Heart right ventricle (tissue), 16 donors: ENCODE results near the gene AKAP9. TPM values are rescaled to one million over a fixed set of nuclear protein-coding genes. Genes with fewer than 3 reads are reported as not detected.

ENCODE experiments used
- ATAC-seq, 8 donors: fragments of 200-7000 bp; cut with Tn5 transposase; one replicate each; pipeline ENCODE4 v1.9.1; 2020; ENCODE audit warnings: mild to moderate bottlenecking in 8 of 8, moderate library complexity in 8 of 8, moderate number of reproducible peaks in 1 of 8
- DNase-seq, 2 donors: peaks; one replicate each; pipeline ENCODE4 v3.0.0-alpha.2; 2020
- H3K27ac ChIP-seq, 10 donors: fragments of 200-600 bp; sonication (generic) in 2 of 10; one replicate each; pipeline versions ENCODE4 v1.5.0 to v1.8.0; 2020 to 2022; ENCODE audit warnings: mild to moderate bottlenecking in 3 of 10
- H3K27me3 ChIP-seq, 7 donors: fragments of 200-600 bp; one replicate each; pipeline ENCODE4 v1.8.0; 2021 to 2022; ENCODE audit warnings: mild to moderate bottlenecking in 2 of 7
- H3K36me3 ChIP-seq, 9 donors: fragments of 200-600 bp; sonication (generic) in 1 of 9; one replicate each; pipeline versions ENCODE4 v1.5.0 to v1.8.0; 2020 to 2022; ENCODE audit warnings: mild to moderate bottlenecking in 2 of 9
- H3K4me1 ChIP-seq, 9 donors: fragments of 200-600 bp; sonication (generic) in 1 of 9; one replicate each; pipeline versions ENCODE4 v1.5.0 to v1.8.0; 2020 to 2022; ENCODE audit warnings: mild to moderate bottlenecking in 4 of 9
- H3K4me3 ChIP-seq, 10 donors: fragments of 200-600 bp; sonication (generic) in 2 of 10; one replicate each; pipeline versions ENCODE4 v1.5.0 to v1.8.0; 2020 to 2022; ENCODE audit warnings: mild to moderate bottlenecking in 7 of 10, moderate library complexity in 2 of 10
- H3K9me3 ChIP-seq, 11 donors: fragments of 200-600 bp in 10 of 11; sonication (generic) in 2 of 11; one replicate each; pipeline versions ENCODE4 v1.5.0 to v1.8.0; 2013 to 2022; ENCODE audit warnings: mild to moderate bottlenecking in 2 of 11, control low read depth in 1 of 11, moderate library complexity in 1 of 11
- WGBS, 2 donors: extraction: QIAGEN DNeasy Blood & Tissue Kit; methylation state at CpG; one replicate each; pipeline ENCODE4 v1.1.7; 2013; ENCODE audit warnings: inconsistent platforms in 1 of 2; 5-methylcytosine and 5-hydroxymethylcytosine counted together
- intact Hi-C, 10 donors: fragments of 100-400 bp; cut with DNase I; formaldehyde crosslinking; loops; one replicate each; pipeline versions ENCODE4 v1.11.1 to v1.14.2; 2022
- polyA plus RNA-seq, 2 donors: library from polyadenylated mRNA; stranded (reverse); fragments of 200-250 nt; gene quantifications; one replicate each; pipeline ENCODE4 v1.2.3, GENCODE V29; 2013
- total RNA-seq, 10 donors: library from RNA; stranded (reverse); fragmentation: NEBNext Ultra II Directional in 3 of 10; extraction: Animal tissue kit (Norgen Biotek cat#: 25700) in 3 of 10; gene quantifications; one replicate each; pipeline versions ENCODE4 v1.2.1 to v1.2.4, GENCODE V29; 2021 to 2023
- TF ChIP-seq, protein P1 (sequence below), 9 donors: fragments of 200-600 bp; sonication (generic) in 2 of 9; IDR thresholded peaks; one replicate each; pipeline versions ENCODE4 v1.5.0 to v1.8.0; 2021 to 2022; ENCODE audit warnings: antibody characterized with exemption in 9 of 9, mild to moderate bottlenecking in 5 of 9, moderate library complexity in 1 of 9
- donor health status: Arrhythmogenic right ventricular cardiomyopathy.
- donor health status: ischemic (EF 13 %, LVEDD 7.1; RV severe dilation, severe dysfunction).
- donor health status: healthy with polysubstance abuse.
- donor health status: DM: no; HTN: yes; CAD: no.
- donor health status: DM: no; HTN: no; CAD: no.
- donor health status: ischemic (EF 25% LVEDD 6.9; RV normal size, moderate dysfunction).
- donor health status: ischemic (EF 25% LVEDD 5.7; RV mildly dilated, moderate dysfunction).
- donor health status: healthy.
- donor health status: DM: yes; HTN: yes; CAD: no.
- donor health status: Ischemic cardiomyopathy.
- donor health status: ischemic (EF 35%, LVEDD 5.7; RV mildly dilated, moderate dysfunction).
- donor health status: nonischemic (EF 11% LVEDD 7.7; RV severe dilation, severe dysfunction).
- donor health status: DM: yes; HTN: yes; CAD: no.
- donor health status: PGD.
- donor health status: ischemic (EF 29% LVEDD 5.4; RV normal size, mild dysfunction).
- donor health status: nonischemic (EF 23%, LVEDD 6.1; RV moderate dilation, normal function).

Gene AKAP9
- total and polyA plus RNA-seq, 12 donors, result 5.9 to 62.3 (median 49.2) TPM

DNA sequence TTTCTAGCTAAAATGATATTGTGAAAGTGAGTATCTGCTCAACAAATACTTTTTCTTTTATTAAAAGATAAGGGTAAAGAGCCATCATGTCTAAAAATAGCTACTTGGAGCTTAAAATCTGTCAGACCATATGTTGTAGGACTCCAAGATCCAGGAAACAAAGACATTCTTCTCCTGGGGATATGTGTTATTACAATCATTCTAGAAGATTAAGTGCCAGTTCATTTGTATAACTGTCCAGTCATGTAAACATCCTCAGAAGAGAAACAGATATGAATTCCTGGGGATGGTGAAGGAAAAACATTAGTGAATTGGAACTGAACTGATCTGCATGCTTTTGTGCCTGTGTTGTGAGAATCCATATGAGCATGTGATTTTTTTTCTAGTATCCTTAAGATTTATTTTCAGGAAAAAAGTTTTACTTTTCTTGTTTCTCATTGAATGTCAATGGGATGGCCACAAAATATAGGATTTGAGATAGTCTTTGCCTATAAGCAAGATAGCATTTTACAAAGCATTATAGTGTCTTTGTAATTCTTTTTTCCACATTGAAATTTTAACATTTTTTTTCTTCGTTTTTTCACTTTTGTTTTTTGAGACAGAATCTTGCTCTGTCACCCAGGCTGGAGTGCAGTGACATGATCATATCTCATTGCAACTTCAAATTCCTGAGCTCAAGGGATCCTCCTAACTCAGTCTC is 45.7 kb upstream of the AKAP9 start:
- TF ChIP-seq, protein P1, sequence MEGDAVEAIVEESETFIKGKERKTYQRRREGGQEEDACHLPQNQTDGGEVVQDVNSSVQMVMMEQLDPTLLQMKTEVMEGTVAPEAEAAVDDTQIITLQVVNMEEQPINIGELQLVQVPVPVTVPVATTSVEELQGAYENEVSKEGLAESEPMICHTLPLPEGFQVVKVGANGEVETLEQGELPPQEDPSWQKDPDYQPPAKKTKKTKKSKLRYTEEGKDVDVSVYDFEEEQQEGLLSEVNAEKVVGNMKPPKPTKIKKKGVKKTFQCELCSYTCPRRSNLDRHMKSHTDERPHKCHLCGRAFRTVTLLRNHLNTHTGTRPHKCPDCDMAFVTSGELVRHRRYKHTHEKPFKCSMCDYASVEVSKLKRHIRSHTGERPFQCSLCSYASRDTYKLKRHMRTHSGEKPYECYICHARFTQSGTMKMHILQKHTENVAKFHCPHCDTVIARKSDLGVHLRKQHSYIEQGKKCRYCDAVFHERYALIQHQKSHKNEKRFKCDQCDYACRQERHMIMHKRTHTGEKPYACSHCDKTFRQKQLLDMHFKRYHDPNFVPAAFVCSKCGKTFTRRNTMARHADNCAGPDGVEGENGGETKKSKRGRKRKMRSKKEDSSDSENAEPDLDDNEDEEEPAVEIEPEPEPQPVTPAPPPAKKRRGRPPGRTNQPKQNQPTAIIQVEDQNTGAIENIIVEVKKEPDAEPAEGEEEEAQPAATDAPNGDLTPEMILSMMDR (IDR thresholded peaks at IDR 0.05), result no peak
- no peak for ATAC-seq

GRCh38 chr7:91898240-91898992 is 42.2 kb upstream of the AKAP9 start:
- no peak for ATAC-seq

More for the DNA sequence above, 45.7 kb upstream of the AKAP9 start:
- no peak overlapping the region for H3K27ac ChIP-seq
- WGBS, 2 donors, result 46 to 74% methylated on average over 1 of the region's 1 CpG
- H3K4me1 ChIP-seq, result peaks cover 0 to 5% (median 0%) of the 10 kb centered on the region in 9 donors
- DNase-seq, result no peak
- H3K36me3 ChIP-seq, result no peaks in the 10 kb centered on the region
- H3K27me3 ChIP-seq, result peaks cover 0 to 2% (median 0%) of the 10 kb centered on the region in 7 donors
- no peak overlapping the region for H3K4me3 ChIP-seq
- no peaks in the 10 kb centered on the region for H3K9me3 ChIP-seq
- intact Hi-C loops, result no loop called here

GRCh38 chr7:91899563-91899962 is 41.1 kb upstream of the AKAP9 start:
- Histone ChIP-seq H3K9me3 (no peaks in the 10 kb centered on the region), H3K36me3 (no peaks in the 10 kb centered on the region), H3K27ac (no peak overlapping the region), H3K4me3 (no peak overlapping the region), H3K27me3 (no peaks in the 10 kb centered on the region), H3K4me1 (peaks cover 0 to 4% (median 0%) of the 10 kb centered on the region in 9 donors)
- 87 to 91% methylated on average over 1 of the region's 1 CpG for WGBS, 2 donors
- ATAC-seq (no peak), DNase-seq (no peak)
- intact Hi-C loops, result no loop called here
- TF ChIP-seq, protein P1 (IDR thresholded peaks at IDR 0.05), result no peak

More at GRCh38 chr7:91898240-91898992, 42.2 kb upstream of the AKAP9 start:
- H3K36me3 ChIP-seq, result no peaks in the 10 kb centered on the region
- intact Hi-C loops, result no loop called here
- DNase-seq, result no peak
- peaks cover 0 to 2% (median 0%) of the 10 kb centered on the region in 7 donors for H3K27me3 ChIP-seq
- no peak overlapping the region for H3K4me3 ChIP-seq
- peaks cover 0 to 5% (median 0%) of the 10 kb centered on the region in 9 donors for H3K4me1 ChIP-seq
- H3K9me3 ChIP-seq, result no peaks in the 10 kb centered on the region
- WGBS, 2 donors, result 82 to 87% methylated on average over 10 of the region's 10 CpGs
- H3K27ac ChIP-seq, result no peak overlapping the region
- TF ChIP-seq, protein P1 (IDR thresholded peaks at IDR 0.05), result no peak

- H3K9me3 ChIP-seq, result no peaks in the 10 kb centered on the region
- WGBS, 2 donors, result 61 to 71% methylated on average over 1 of the region's 1 CpG
- TF ChIP-seq, protein P1 (IDR thresholded peaks at IDR 0.05), result no peak
- no peaks in the 10 kb centered on the region for H3K27me3 ChIP-seq
- H3K4me3 ChIP-seq, result no peak overlapping the region
- ATAC-seq (no peak), DNase-seq (no peak)
- intact Hi-C loops, result no loop called here
- H3K27ac ChIP-seq, result no peak overlapping the region
- H3K4me1 ChIP-seq, result peaks cover 0 to 12% (median 0%) of the 10 kb centered on the region in 9 donors
- H3K36me3 ChIP-seq, result no peaks in the 10 kb centered on the region
Measured at GRCh38 chr7:91910171-91910570, 30.5 kb upstream of the AKAP9 start.
